Astrocyte of the spinal cord (primary cell): ENCODE data around the gene HNRNPUL2.
"Not testable (repeated sequence)": the region's sequence is repeated elsewhere in the genome, so short reads cannot be mapped to it uniquely, and the experiment has no call there.

Experiments used
- DNase-seq: peaks from one replicate; pipeline ENCODE4 v3.0.0; 2011; ENCODE audit warnings: low read depth, low spot score
- H3K4me3 ChIP-seq: 2 replicates; pipeline ENCODE4 v1.5.1; 2011; ENCODE audit warnings: low read depth, mild to moderate bottlenecking, low read length, moderate library complexity
- in situ Hi-C: cut with HindIII; loops from 2 replicates; pipeline ENCODE4 v1.10.0; 2017; ENCODE audit warnings: low sequenced_read_pairs
- TF ChIP-seq, protein P1 (sequence below): IDR thresholded peaks from 2 replicates; pipeline ENCODE4 v1.5.1; 2012; ENCODE audit warnings: low read depth, mild to moderate bottlenecking, low read length, inconsistent platforms

HNRNPUL2 gene

GRCh38 chr11:62757846-62758788 is 30.9 kb upstream of the HNRNPUL2 start:
- DNase-seq: no peak
- H3K4me3 ChIP-seq: no peak overlapping the region
- TF ChIP-seq, protein P1, sequence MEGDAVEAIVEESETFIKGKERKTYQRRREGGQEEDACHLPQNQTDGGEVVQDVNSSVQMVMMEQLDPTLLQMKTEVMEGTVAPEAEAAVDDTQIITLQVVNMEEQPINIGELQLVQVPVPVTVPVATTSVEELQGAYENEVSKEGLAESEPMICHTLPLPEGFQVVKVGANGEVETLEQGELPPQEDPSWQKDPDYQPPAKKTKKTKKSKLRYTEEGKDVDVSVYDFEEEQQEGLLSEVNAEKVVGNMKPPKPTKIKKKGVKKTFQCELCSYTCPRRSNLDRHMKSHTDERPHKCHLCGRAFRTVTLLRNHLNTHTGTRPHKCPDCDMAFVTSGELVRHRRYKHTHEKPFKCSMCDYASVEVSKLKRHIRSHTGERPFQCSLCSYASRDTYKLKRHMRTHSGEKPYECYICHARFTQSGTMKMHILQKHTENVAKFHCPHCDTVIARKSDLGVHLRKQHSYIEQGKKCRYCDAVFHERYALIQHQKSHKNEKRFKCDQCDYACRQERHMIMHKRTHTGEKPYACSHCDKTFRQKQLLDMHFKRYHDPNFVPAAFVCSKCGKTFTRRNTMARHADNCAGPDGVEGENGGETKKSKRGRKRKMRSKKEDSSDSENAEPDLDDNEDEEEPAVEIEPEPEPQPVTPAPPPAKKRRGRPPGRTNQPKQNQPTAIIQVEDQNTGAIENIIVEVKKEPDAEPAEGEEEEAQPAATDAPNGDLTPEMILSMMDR: no peak
- in situ Hi-C loops: no loop called here

GRCh38 chr11:62755086-62755615 is 27.9 kb upstream of the HNRNPUL2 start:
- DNase-seq: no peak
- TF ChIP-seq, protein P1: no peak
- in situ Hi-C loops: no loop called here

DNA sequence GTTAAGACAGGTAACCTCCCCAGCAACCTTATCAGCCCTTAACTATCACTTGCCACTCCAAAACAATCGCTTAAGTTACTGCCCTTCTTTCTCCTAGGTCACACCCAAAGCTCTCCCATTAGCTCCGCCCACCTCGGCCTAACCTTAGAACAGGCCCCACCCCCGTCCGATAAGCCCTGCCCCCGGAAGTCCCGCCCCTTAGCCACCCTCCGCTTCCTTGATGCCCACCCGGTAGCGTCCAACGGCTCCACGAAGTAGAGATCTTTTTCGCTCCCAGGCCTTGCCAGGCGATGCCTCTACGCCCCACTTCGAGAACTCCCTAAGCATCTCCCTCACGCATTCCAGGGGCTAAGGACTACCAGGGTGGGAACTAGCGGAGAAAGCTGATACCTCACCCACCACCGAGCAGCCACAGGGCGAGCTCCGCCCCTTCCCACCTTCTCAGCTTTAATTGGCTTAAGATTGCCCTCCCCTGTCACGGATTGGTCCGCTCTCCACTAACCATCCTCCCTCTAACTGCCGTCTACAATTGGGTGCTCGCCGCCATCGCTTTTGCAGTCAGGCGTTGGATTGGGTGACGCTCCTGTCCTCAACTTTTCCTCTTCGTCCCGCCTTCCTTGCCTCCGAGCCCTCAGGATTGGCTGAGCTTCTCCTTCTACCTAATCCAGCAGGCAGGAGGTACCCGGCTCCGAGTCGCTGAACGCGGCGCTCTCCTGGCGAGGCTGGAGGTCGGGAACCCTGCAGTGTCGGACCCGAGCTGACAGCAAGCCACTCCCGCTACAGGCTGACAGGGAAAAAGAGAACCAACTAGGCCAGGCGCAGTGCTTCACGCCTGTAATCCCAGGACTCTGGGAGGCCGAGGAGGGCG is 26.7 kb upstream of the HNRNPUL2 start, which contains the start of gene ZBTB3:
ZBTB3 (minus strand) TSS at position 425 of the 868 bp plus-strand sequence. CDS start 496 bp downstream, outside the sequence.
- TF ChIP-seq, protein P1: no peak
- H3K4me3 ChIP-seq: peak within 1 kb of the TSS; percentile 78
- peak; percentile 99 for DNase-seq
- in situ Hi-C loops: no loop called here

More at GRCh38 chr11:62755086-62755615, 27.9 kb upstream of the HNRNPUL2 start:
- no peak overlapping the region for H3K4me3 ChIP-seq

- H3K4me3 ChIP-seq: peak overlapping the region; percentile 78
- in situ Hi-C loops: no loop called here
- no peak for DNase-seq
- TF ChIP-seq, protein P1: no peak
Observed at GRCh38 chr11:62752994-62753735, 25.9 kb upstream of the HNRNPUL2 start.

- H3K4me3 ChIP-seq: no peak overlapping the region
- in situ Hi-C loops: no loop called here
- TF ChIP-seq, protein P1: no peak
- no peak for DNase-seq
Observed at GRCh38 chr11:62752177-62752785, 25.0 kb upstream of the HNRNPUL2 start.

GRCh38 chr11:62749931-62750330 is 22.7 kb upstream of the HNRNPUL2 start:
- H3K4me3 ChIP-seq, DNase-seq: not testable (repeated sequence)

More at GRCh38 chr11:62749931-62750330, 22.7 kb upstream of the HNRNPUL2 start:
- in situ Hi-C loops: not testable (repeated sequence)
